Stimulated activated CD8-positive, alpha-beta memory T cell treated with anti-CD3 and anti-CD28 coated beads, Interleukin-4, amount 100 ng/mL, for 4 hours (primary cell): ENCODE results near the gene LSM5.
"Not testable (repeated sequence)": the region's sequence is repeated elsewhere in the genome, so short reads cannot be mapped to it uniquely, and the experiment has no call there.

Source experiments
- DNase-seq, 2 donors: peaks; one replicate each; pipeline ENCODE4 v3.0.0-alpha.2; 2020; ENCODE audit warnings: low read depth in 2 of 2, low spot score in 1 of 2

LSM5 gene

GRCh38 chr7:32506266-32507054 is 16.3 kb upstream of the LSM5 start:
- DNase-seq, result no peak

DNA sequence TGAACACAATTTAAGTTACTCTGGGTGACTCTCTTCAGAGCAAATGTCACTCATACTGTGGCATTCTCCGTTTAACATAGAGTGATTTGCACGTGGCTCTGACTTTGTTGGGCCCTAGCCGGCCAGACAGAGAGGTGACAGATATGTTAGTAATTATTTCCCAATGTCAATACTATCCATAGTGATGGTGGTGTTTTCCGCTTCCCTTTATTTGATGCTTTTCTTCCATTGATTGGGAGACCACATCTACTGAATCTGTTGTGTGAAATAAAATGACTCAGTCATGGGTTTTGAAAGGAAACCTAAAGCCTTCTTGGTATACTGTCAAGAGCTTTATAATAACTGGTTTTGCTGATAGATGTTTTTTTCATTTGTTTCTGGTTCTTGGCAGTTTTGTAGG is 12.5 kb upstream of the LSM5 start:
- DNase-seq, result no peak

- DNase-seq, result no peak
These were observed 11.3 kb upstream of the LSM5 start for GRCh38 chr7:32501522-32501921.

DNA sequence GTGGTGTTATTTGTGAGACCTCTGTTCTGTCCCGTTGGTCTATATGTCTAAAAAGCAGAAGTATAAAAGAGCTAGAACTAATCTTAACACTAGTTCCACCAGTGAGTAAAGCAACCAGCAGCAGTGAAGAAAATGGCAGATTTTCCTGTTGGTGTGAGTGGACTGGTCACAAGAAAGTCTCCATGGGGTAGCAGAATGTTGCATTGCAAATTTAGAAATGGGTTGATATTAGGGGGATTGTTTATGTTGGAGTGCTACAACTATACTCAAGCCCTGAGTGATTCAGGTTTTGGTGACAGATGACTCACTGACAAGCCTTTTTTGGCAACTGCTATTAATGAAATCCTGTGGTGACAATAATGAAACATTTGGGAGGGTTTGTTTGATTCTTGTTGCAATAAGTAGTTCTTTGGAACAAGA is 10.8 kb upstream of the LSM5 start:
- no peak for DNase-seq

DNA sequence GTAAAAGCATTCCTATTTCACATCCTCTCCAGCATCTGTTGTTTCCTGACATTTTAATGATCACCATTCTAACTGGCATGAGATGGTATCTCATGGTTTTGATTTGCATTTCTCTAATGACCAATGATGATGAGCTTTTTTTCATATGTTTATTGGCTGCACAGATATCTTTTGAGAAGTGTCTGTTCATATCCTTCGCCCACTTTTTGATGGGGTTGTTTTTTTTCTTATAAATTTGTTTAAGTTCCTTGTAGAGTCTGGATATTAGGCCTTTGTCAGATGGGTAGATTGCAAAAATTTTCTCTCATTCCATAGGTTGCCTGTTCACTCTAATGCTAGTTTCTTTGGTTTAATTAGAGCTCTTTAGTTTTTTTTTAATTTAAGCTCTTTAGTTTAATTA is 10.0 kb upstream of the LSM5 start:
- DNase-seq, result not testable (repeated sequence)

DNA sequence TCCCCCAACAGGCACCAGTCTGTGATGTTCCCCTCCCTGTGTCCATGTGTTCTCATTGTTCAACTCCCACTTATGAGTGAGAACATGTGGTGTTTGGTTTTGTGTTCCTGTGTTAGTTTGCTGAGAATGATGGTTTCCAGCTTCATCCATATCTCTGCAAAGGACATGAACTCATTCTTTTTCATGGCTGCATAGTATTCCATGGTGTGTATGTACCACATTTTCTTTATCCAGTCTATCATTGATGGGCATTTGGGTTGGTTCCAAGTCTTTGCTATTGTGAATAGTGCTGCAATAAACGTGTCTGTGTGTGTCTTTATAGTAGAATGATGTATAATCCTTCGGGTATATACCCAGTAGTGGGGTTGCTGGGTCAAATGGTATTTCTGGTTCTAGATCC is 9.6 kb upstream of the LSM5 start:
- DNase-seq, result not testable (repeated sequence)

DNA sequence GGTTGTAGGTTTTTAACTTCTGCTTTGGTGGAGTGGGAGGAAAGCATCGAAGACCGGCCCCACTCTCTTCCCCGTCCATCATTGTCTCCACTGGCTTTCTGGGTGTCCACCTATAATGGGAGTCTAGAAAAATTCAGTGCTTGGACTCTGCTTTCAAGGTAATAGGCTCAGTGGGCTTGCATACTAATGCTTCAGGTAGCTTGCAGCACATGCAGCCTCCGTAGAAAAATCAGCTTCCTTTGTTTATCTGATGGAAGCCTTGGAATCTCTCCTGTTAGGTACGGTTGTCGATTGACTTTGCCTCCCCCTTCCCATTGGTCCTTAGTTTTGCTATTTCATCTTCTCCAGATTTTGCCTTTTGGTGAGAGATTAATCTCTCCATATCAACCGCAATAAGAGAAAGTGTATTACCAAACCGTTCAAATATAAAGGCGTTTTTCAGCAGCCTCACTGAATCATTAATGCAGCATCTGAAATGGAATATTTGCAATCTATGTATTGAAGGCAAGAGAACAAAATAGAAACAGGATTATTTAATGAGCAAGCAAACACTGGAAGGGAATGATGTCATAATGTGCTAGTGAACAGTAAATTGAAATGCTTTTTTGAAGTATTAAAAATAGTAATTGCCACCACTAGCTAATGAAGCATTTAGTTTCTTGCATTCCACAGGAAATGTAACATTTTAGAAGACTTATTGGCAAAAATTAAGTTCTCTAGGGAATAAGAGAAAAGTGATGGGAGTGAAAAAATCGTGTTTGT is 6.1 kb upstream of the LSM5 start:
- no peak for DNase-seq

GRCh38 chr7:32495298-32496051 is 5.3 kb upstream of the LSM5 start, which contains the start of gene AVL9:
Gene AVL9, plus strand, starts transcription at chr7:32495489. Its CDS starts 221 bp downstream, at chr7:32495710.
- peak; percentile 98 to 99 for DNase-seq

DNA sequence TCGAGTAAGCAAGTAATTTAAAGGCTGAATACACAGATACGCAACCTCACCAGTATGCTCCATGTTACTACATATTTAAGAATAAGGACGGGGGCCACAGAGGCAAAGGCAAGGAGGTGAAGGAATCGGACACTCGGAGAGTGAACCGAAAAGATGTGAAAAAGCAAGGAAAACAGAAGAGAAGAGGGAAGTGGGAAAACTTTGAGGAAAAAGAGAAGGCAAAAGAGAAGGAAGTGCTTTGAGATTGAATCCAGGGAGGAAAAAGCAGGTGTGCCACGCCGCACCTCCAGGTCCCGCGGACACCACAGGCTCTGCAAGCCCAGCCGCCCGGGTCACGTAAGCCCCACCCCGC is 4.7 kb upstream of the LSM5 start:
- no peak for DNase-seq

DNA sequence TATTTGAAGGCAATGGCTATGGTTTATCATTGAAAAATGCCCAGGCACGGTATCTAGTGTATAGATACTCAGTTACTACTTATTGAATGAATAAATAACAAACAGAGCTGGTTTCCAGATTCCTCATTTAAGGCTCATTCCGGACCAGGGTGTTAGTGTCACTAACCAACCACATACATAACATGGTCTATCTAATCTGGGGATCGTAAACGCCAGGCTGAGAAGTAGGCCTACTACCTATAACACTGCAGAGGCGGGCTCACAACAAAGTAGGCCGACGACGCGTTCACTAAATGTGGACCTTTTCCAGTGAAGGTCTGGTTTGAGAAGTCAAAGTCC is 423 bp downstream of the LSM5 start:
- no peak for DNase-seq

- DNase-seq, result no peak
These were observed 8.3 kb downstream of the LSM5 start for GRCh38 chr7:32481921-32482320.

- DNase-seq, result no peak
These were observed 9.0 kb downstream of the LSM5 start for GRCh38 chr7:32481176-32481575.

DNA sequence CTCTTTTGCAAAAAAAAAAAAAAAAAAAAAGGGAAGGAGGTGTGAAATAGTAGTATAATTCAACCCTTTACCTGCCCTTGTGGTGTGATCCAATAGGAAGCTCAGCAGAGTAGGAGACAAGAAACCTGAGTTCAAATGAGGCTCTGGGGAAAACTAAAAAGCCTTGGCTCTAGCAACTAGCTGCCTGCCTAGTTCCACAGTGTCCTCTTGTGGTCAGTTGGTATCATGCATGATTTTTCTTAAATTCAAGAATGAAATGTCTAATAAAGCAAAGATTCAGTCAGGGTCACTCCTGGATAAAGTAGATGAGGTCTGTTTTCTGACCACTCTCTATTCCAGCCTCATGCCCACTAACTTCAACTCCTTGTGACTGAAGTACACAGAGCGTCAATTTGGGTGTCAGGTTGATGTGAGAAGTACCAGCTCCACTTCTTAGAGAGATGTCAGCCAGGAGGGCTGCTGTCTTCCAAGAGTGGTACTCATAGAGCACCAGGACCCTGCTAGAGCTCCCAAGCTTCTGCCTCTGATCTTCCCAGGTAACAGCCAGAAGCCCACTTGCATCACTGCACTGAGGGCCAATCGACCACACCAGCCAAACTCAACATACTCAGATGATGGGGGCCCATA is 10.5 kb downstream of the LSM5 start:
- DNase-seq, result no peak

GRCh38 chr7:32477649-32477980 is 12.6 kb downstream of the LSM5 start:
- no peak for DNase-seq

- no peak for DNase-seq
These were observed 13.1 kb downstream of the LSM5 start for GRCh38 chr7:32476816-32477648.

GRCh38 chr7:32474008-32474407 is 16.2 kb downstream of the LSM5 start:
- no peak for DNase-seq

DNA sequence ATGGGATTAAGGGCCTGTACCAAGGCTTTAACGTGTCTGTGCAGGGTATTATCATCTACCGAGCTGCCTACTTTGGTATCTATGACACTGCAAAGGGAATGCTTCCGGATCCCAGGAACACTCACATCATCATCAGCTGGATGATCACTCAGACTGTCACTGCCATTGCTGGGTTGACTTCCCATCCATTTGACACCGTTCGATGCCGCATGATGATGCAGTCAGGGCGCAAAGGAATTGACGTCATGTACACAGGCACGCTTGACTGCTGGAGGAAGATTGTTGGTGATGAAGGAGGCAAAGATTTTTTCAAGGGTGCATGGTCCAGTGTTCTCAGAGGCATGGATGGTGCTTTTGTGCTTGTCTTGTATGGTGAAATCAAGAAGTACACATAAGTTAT is 18.2 kb downstream of the LSM5 start:
- DNase-seq, result no peak

GRCh38 chr7:32470871-32471270 is 19.3 kb downstream of the LSM5 start:
- no peak for DNase-seq

DNA sequence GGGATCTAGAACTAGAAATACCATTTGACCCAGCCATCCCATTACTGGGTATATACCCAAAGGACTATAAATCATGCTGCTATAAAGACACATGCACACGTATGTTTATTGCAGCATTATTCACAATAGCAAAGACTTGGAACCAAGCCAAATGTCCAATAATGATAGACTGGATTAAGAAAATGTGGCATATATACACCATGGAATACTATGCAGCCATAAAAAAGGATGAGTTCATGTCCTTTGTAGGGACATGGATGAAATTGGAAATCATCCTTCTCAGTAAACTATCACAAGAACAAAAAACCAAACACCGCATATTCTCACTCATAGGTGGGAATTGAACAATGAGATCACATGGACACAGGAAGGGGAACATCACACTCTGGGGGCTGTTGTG is 20.2 kb downstream of the LSM5 start:
- not testable (repeated sequence) for DNase-seq

GRCh38 chr7:32464641-32465416 is 25.4 kb downstream of the LSM5 start:
- DNase-seq, result not testable (repeated sequence)
